Inflammatory macrophage (primary cell): ENCODE data around the gene KDM4B.

Experiments
- DNase-seq, 2 donors: peaks; one replicate each; pipeline ENCODE4 v3.0.0-alpha.2; 2020 to 2022

The KDM4B gene

DNA sequence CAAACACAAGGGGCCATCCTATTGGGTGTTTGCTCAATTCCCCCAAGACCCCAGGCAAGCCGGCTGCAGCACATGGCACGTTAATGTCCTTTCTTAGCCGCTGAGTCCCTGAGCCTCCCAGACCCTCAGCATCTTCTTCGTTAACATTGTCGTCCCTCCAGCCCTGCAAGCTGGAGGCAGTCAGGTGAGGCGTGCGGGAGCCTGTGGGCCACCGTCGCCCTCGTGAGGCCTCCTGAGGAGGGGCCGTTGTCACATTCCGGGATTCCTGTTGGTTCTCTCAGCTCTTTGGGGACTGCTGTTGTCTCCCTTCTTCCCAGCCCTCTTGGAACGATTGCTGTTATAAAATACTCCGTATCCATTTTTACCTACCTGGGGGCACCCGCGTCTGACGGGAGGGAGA is 140.6 kb downstream of the KDM4B start:
- DNase-seq, result no peak

- DNase-seq, result no peak
Measured at GRCh38 chr19:5110546-5110945, 141.6 kb downstream of the KDM4B start.

DNA sequence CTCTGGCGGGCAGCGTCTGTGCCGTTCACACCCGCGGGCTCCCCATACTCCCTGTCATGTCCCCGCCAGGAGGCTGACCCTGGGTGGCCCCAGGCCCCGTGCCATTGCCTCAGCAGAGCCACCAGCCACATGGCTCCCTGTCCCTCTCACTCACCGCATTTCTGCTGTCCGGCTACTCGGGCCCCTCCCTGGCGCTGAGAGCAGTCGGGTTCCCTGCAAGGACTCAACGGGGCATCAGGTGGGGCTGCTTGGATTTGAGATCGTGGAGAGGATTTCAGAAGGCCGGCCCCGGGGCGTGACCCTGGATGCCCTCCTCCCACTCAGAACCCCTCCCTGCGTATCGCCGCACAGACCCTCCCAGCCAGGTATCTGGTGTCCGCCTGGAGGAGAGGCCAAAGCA is 142.1 kb downstream of the KDM4B start:
- DNase-seq, result no peak

- DNase-seq, result no peak
Measured at GRCh38 chr19:5112175-5112574, 143.3 kb downstream of the KDM4B start.

GRCh38 chr19:5112681-5113575 is 144.0 kb downstream of the KDM4B start:
- DNase-seq, result no peak

GRCh38 chr19:5113633-5114586 is 145.0 kb downstream of the KDM4B start:
- DNase-seq, result no peak

DNA sequence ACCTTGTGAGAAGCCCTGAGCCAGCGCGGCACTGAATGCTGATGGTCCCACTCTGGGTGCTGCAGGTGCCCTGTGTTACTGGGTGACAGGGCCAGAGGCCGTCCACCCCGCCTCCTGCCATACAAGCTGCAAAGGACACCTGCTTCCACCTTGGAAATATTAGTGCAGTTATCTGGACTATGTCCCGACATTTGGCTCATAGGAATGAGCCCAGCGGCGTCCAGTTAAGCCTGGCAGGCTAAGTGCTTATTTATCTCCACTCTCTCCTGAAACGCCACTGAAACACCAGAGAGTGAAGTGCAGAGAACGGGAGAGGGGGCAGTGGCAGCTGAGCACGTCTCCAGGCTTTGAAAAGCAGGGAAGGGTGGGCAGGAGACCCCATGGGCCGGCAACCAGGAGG is 145.8 kb downstream of the KDM4B start:
- no peak for DNase-seq

- no peak for DNase-seq
Measured at GRCh38 chr19:5115351-5115750, 146.4 kb downstream of the KDM4B start.

- DNase-seq, result no peak
Measured at GRCh38 chr19:5115771-5116202, 146.9 kb downstream of the KDM4B start.

DNA sequence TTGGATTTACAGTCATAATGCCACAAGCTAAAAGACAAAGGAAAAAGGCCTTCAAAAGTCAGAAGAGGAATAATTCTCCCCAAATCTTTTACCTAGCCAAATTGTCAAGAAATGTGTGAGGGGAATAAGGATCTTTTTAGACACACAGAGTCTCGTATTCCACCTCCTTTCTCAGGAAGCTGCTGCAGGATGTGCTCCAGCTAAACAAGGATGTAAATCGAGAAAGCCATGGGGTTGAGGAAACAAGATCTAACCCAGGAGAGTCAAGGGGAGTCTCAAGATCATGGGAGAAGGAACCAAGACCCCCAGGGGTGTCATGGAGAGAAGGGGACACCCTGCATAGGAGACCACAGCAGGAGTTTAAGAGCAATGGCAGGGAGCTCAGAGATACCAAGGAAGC is 147.4 kb downstream of the KDM4B start:
- DNase-seq, result no peak

- DNase-seq, result no peak
Measured at GRCh38 chr19:5117421-5117820, 148.5 kb downstream of the KDM4B start.

DNA sequence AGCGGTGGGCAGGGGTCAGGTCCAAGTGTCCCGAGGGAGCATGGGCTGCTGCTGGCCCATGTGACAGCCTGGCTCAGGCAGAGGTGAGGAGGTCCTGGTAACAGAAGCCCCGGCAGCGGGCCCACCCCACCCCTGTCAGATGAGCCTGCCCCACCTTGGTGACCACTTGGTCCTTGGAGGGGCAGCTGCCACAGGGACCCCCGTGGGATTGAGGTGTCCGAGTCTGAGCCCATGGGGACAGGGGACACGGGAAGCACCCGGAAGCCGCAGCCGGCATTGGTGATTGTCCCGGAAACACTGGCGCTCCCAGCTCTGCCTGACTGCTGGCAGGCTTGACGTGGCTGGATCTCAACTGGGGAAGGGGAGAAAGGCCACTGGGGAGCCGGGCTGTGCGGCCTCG is 149.1 kb downstream of the KDM4B start:
- no peak for DNase-seq

DNA sequence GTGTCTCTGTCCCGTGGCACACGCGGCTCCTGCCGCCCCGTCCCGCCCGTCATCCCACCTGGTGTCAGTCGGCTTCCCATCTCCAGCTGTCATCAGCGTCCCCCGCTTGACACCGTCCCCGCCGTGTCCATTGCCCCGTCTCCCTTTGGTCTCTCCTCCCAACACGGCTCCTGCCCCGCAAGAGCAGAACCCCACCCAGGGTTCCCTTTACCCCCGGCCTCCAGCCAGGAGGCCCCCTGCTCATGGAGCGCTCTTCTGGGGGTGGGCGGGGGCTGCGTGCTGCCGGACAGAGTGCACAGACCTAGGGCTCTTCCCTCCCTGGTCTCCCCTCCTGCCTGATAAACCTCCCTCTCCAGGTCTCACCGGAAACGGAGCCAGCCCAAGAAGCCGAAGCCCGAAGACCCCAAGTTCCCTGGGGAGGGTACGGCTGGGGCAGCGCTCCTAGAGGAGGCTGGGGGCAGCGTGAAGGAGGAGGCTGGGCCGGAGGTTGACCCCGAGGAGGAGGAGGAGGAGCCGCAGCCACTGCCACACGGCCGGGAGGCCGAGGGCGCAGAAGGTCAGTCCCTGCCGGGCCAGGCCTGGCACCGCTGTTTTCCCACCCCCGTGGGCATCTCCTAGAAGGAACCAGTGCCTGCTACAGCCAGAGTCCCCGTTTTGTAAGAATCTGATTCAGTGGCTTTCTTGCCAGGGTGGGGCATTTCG is 150.5 kb downstream of the KDM4B start:
- DNase-seq, result no peak

DNA sequence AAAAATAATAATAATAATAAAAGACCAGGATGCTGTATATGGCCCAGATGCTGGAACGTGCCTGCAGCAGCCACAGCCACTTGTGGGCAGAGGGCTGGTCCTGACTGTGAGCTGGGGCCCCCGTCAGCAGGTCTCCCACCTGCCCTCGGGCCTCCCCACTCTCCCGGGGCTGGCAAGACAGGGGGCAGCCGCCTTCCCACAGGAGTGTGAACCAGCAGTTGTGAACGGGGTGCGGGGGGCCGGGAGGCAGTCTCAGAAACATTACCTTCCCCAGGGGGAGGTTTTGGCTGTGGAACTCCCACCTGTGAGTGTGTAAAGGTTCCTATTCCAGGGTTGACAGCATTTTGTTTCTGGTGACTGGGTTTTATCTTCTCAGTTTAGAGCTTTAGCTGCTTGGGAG is 151.4 kb downstream of the KDM4B start:
- no peak for DNase-seq

GRCh38 chr19:5120833-5121232 is 151.9 kb downstream of the KDM4B start:
- DNase-seq, result no peak

GRCh38 chr19:5121266-5122120 is 152.6 kb downstream of the KDM4B start:
- no peak for DNase-seq

- no peak for DNase-seq
Measured at GRCh38 chr19:5122121-5122400, 153.1 kb downstream of the KDM4B start.

DNA sequence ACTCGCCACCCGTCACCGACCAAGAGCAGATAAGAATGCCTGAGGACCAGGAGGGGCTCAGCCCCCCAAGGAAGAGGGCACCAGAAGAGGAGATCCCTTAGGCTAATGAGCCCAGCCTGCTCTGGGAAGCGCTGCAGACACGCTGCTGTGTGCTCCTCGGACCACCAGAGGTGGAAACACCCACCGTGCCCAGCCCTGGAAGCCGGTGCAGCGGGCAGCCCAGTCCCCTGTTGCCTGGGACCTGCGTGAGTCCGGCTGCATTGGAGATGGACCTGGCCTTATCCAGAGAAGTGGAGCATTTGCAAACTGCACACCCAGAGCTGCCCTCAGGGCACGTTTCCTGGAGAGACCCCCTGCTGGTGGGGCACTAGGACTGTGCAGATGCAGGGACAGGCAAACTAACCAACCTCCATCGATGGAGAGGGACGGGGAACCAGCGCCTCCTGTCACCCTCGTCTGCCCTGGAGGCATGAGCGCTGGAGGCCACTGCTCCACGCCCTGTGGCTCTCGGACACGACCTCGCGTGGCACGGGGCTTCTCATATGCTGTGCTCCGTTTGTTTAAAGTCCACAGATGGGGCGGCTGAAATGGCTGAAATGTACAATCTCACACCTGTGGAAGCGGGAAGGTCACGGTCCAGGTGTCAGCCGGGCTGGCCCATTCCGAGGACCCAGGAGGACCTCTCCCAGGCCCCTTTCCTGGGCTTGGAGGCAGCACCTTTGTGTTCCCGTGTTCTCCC is 153.9 kb downstream of the KDM4B start:
- no peak for DNase-seq

DNA sequence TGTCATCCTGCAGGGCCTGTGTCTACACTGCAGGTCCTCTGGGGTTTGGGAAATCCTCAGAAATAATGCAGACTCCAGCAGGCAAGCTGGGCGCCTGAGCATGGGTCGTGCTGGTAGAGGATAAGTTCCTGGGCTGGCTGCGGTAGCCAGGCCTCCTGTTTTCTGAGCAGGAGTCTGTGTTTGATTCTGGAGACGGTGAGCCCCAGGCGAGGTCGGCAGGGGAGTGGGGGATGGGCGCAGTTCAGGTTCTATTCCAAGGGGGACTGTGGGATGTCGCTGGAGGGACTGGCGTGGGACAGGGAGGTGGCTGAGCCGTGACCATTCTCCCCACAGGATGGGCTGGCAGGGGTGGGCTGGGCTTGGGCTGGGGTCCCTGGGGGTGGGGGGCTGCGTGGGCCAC is 154.7 kb downstream of the KDM4B start:
- no peak for DNase-seq

DNA sequence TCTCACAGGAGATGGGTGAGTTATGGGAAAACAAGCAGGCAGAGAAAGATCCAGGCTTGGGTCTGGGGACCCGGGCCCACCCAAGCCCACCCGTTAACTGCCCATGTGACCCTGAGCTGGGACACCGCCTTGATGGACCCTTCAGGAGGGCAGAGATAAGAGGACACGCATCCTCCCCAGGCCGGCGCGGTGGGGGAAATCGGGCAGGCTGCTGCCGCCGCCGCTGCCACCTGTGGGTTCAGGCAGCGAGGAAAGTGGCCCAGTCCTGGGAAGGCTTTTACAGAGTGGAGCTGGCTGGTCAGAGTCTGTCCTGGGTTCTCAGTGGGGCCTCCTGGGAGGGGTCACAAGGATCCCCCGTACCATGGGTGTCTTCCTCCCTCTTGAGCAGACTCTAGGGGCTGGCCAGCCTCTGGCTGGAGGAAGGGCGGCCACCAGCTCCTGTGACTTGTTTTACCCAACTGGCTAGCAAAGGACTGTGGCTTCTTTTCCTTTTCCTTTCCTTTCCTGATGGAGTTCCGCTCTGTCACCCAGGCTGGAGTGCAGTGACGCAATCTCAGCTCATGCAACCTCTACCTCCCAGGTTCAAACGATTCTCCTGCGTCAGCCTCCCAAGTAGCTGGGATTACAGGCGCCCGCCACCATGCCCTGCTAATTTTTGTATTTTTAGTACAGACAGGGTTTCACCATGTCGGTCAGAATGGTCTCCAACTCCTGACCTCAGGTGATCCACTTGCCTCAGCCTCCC is 155.4 kb downstream of the KDM4B start:
- no peak for DNase-seq

DNA sequence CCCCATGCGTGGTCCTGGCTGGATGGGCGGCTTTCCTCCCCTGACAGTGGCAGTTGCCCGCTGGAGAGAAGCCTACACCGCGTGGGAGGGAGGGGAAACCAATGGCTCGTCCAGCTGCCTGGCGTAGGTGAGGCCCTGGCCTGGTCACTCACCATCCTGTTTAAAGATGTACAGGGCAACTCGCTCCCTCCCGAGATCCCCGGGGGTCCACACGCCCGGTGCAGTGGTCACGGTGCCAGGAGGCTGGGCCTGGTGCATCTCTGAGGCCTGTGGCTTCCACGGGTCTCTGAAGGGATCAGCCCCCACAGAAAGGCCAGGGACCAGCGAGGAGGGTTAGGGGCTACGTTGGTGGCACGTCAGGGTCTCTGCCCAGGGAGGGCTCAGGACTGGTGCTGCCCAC is 156.5 kb downstream of the KDM4B start:
- DNase-seq, result no peak
